Right lobe of liver (tissue), 6 donors: ENCODE results near the gene RNPS1. TPM values are rescaled to one million over a fixed set of nuclear protein-coding genes. Genes with fewer than 3 reads are reported as not detected.

ENCODE experiments used
- ATAC-seq, 4 donors: fragments of 200-7000 bp; cut with Tn5 transposase; one replicate each; pipeline ENCODE4 v1.9.1; 2020; ENCODE audit warnings: mild to moderate bottlenecking in 4 of 4, moderate library complexity in 4 of 4
- DNase-seq, 3 donors: peaks; one replicate each; pipeline ENCODE4 v3.0.0-alpha.2; 2020
- H3K27ac ChIP-seq, 3 donors: fragments of 200-600 bp; one replicate each; pipeline ENCODE4 v1.8.0; 2022
- H3K27me3 ChIP-seq, 2 donors: fragments of 200-600 bp; one replicate each; pipeline ENCODE4 v1.8.0; 2022
- H3K36me3 ChIP-seq, 4 donors: fragments of 200-600 bp; sonication (generic) in 1 of 4; one replicate each; pipeline versions ENCODE4 v1.5.1 to v1.8.0; 2017 to 2022; ENCODE audit warnings: control low read depth in 1 of 4
- H3K4me1 ChIP-seq, 4 donors: fragments of 200-600 bp; sonication (generic) in 1 of 4; one replicate each; pipeline versions ENCODE4 v1.5.1 to v1.8.0; 2017 to 2022; ENCODE audit warnings: control low read depth in 1 of 4
- H3K4me3 ChIP-seq, 3 donors: fragments of 200-600 bp; one replicate each; pipeline ENCODE4 v1.8.0; 2022
- H3K9me3 ChIP-seq, 4 donors: fragments of 200-600 bp; sonication (generic) in 1 of 4; one replicate each; pipeline versions ENCODE4 v1.5.1 to v1.8.0; 2017 to 2022; ENCODE audit warnings: control low read depth in 1 of 4
- CTCF ChIP-seq, 4 donors: fragments of 200-600 bp in 3 of 4; fragments of 450-650 bp in 1 of 4; IDR thresholded peaks; one replicate each; pipeline versions ENCODE4 v1.5.1 to v1.8.0; 2016 to 2022; ENCODE audit warnings: antibody characterized with exemption in 4 of 4, mild to moderate bottlenecking in 2 of 4
- POLR2A ChIP-seq: fragments of 450-650 bp; IDR thresholded peaks from one replicate; pipeline ENCODE4 v1.6.1; 2017; ENCODE audit warnings: antibody characterized with exemption, mild to moderate bottlenecking
- WGBS: methylation state at CpG from one replicate; pipeline ENCODE4 v1.1.6; 2018; ENCODE audit warnings: low coverage, low lambda C conversion rate; ENCODE audit not compliant: insufficient coverage; ENCODE audit errors: missing lambda C conversion rate; 5-methylcytosine and 5-hydroxymethylcytosine counted together
- intact Hi-C, 2 donors: fragments of 100-400 bp; cut with DNase I; formaldehyde crosslinking; loops; one replicate each; pipeline versions ENCODE4 v1.11.2 to v1.14.1; 2022
- total RNA-seq, 6 experiments: library from RNA; depleted of rRNA in 2 of 6; stranded (reverse); fragments of >200 nt in 2 of 6; fragmentation: NEBNext Ultra II Directional in 3 of 6; extraction: Animal tissue kit (Norgen Biotek cat#: 25700) in 3 of 6; gene quantifications; one replicate each; pipeline versions ENCODE4 v1.1.0 to v1.2.4, GENCODE V29; 2016 to 2023
- donor health status: DM: no; HTN: yes; CAD: no.
- donor health status: DM: no; HTN: no; CAD: no.
- donor health status: DM: no; HTN: no; CAD: no.
- donor health status: DM: no; HTN: yes; CAD: no.
- donor health status: DM: no; HTN: yes; CAD: no.

Gene RNPS1
- total RNA-seq, 6 experiments from 2014 or later: 29.0 to 61.9 (median 38.9) TPM

GRCh38 chr16:2208308-2208707 lies 59.6 kb downstream of the RNPS1 start:
- intact Hi-C loops: no loop called here
- peak in 1 of 3 donors; percentile 56 for DNase-seq
- H3K27me3 ChIP-seq: no peaks in the 10 kb centered on the region
- H3K36me3 ChIP-seq: peaks cover 0 to 19% (median 7%) of the 10 kb centered on the region in 4 donors
- no CpG with 5 or more reads among the region's 23 CpGs for WGBS
- ATAC-seq: no peak
- TF ChIP-seq CTCF (IDR thresholded peaks at IDR 0.05) (no peak), POLR2A (no peak)
- no peaks in the 10 kb centered on the region for H3K9me3 ChIP-seq
- H3K4me3 ChIP-seq: no peak overlapping the region
- peaks cover 0 to 25% (median 12%) of the 10 kb centered on the region in 4 donors for H3K4me1 ChIP-seq
- no peak overlapping the region for H3K27ac ChIP-seq

GRCh38 chr16:2207872-2208271 lies 60.1 kb downstream of the RNPS1 start:
- H3K27ac ChIP-seq: no peak overlapping the region
- H3K36me3 ChIP-seq: peaks cover 0 to 19% (median 7%) of the 10 kb centered on the region in 4 donors
- no peaks in the 10 kb centered on the region for H3K27me3 ChIP-seq
- intact Hi-C loops: no loop called here
- 97% methylated on average over 5 of the region's 9 CpGs for WGBS
- TF ChIP-seq POLR2A: no peak
- TF ChIP-seq CTCF (IDR thresholded peaks at IDR 0.05): no peak
- no peaks in the 10 kb centered on the region for H3K9me3 ChIP-seq
- ATAC-seq (no peak), DNase-seq (no peak)
- no peak overlapping the region for H3K4me3 ChIP-seq
- H3K4me1 ChIP-seq: peaks cover 0 to 21% (median 9%) of the 10 kb centered on the region in 4 donors

GRCh38 chr16:2206780-2207433 lies 61.0 kb downstream of the RNPS1 start:
- DNase-seq: no peak
- TF ChIP-seq CTCF (IDR thresholded peaks at IDR 0.05): no peak
- TF ChIP-seq POLR2A: no peak
- no peaks in the 10 kb centered on the region for H3K9me3 ChIP-seq
- intact Hi-C loops: no loop called here
- H3K4me1 ChIP-seq: peaks cover 0 to 18% (median 6%) of the 10 kb centered on the region in 4 donors
- H3K36me3 ChIP-seq: peaks cover 0 to 19% (median 7%) of the 10 kb centered on the region in 4 donors
- H3K27me3 ChIP-seq: no peaks in the 10 kb centered on the region
- H3K4me3 ChIP-seq: no peak overlapping the region
- 85% methylated on average over 5 of the region's 23 CpGs for WGBS
- no peak for ATAC-seq
- H3K27ac ChIP-seq: no peak overlapping the region

GRCh38 chr16:2206420-2206779 lies 61.5 kb downstream of the RNPS1 start:
- H3K27ac ChIP-seq: no peak overlapping the region
- no peaks in the 10 kb centered on the region for H3K9me3 ChIP-seq
- H3K27me3 ChIP-seq: no peaks in the 10 kb centered on the region
- ATAC-seq (no peak), DNase-seq (no peak)
- intact Hi-C loops: no loop called here
- 60% methylated on average over 9 of the region's 18 CpGs for WGBS
- peaks cover 0 to 19% (median 7%) of the 10 kb centered on the region in 4 donors for H3K36me3 ChIP-seq
- H3K4me1 ChIP-seq: peaks cover 0 to 18% (median 6%) of the 10 kb centered on the region in 4 donors
- no peak for TF ChIP-seq CTCF (IDR thresholded peaks at IDR 0.05)
- no peak for TF ChIP-seq POLR2A
- peak overlapping the region in 2 of 3 donors; percentile 74 to 99 for H3K4me3 ChIP-seq
